Measurements from ENCODE around the gene DHX8.
"Not testable (repeated sequence)": the region's sequence is repeated elsewhere in the genome, so short reads cannot be mapped to it uniquely, and the experiment has no call there.

The DHX8 gene

GRCh38 chr17:43445009-43445589 is 38.7 kb upstream of the DHX8 start:
- no peaks in the 10 kb centered on the region for H3K9me3 ChIP-seq (ENCODE audit: control insufficient read depth, low read length)
- no peak overlapping the region for H3K9ac ChIP-seq
- peak overlapping the region; percentile 63 for H2AFZ ChIP-seq
- H3K79me2 ChIP-seq, result no peaks in the 10 kb centered on the region
- H3K4me3 ChIP-seq (ENCODE audit: low read depth, low read length), result peak overlapping the region; percentile 26
- H3K4me2 ChIP-seq (ENCODE audit: low read length), result peak overlapping the region; percentile 62
- TF ChIP-seq CTCF (IDR thresholded peaks at IDR 0.05), result no peak
- peak overlapping the region; percentile 68 for H3K27ac ChIP-seq
- H3K36me3 ChIP-seq (ENCODE audit: control insufficient read depth, insufficient read depth, low read length), result no peaks in the 10 kb centered on the region
- peaks cover 14% of the 10 kb centered on the region for H3K4me1 ChIP-seq
- no peaks in the 10 kb centered on the region for H3K27me3 ChIP-seq (ENCODE audit: control insufficient read depth, insufficient read depth, low read length)

- no peaks in the 10 kb centered on the region for H3K79me2 ChIP-seq
- H3K4me1 ChIP-seq, result peaks cover 14% of the 10 kb centered on the region
- H3K9ac ChIP-seq, result no peak overlapping the region
- H3K4me3 ChIP-seq (ENCODE audit: low read depth, low read length), result no peak overlapping the region
- no peaks in the 10 kb centered on the region for H3K9me3 ChIP-seq (ENCODE audit: control insufficient read depth, low read length)
- TF ChIP-seq CTCF (IDR thresholded peaks at IDR 0.05), result no peak
- no peaks in the 10 kb centered on the region for H3K27me3 ChIP-seq (ENCODE audit: control insufficient read depth, insufficient read depth, low read length)
- H3K4me2 ChIP-seq (ENCODE audit: low read length), result no peak overlapping the region
- H3K36me3 ChIP-seq (ENCODE audit: control insufficient read depth, insufficient read depth, low read length), result no peaks in the 10 kb centered on the region
- H3K27ac ChIP-seq, result no peak overlapping the region
- no peak overlapping the region for H2AFZ ChIP-seq
These were observed 37.0 kb upstream of the DHX8 start for GRCh38 chr17:43446773-43447172.

GRCh38 chr17:43448720-43449469 is 34.9 kb upstream of the DHX8 start:
- H3K4me3 ChIP-seq (ENCODE audit: low read depth, low read length), result no peak overlapping the region
- H3K36me3 ChIP-seq (ENCODE audit: control insufficient read depth, insufficient read depth, low read length), result no peaks in the 10 kb centered on the region
- no peak overlapping the region for H3K27ac ChIP-seq
- H3K9me3 ChIP-seq (ENCODE audit: control insufficient read depth, low read length), result no peaks in the 10 kb centered on the region
- no peaks in the 10 kb centered on the region for H3K27me3 ChIP-seq (ENCODE audit: control insufficient read depth, insufficient read depth, low read length)
- peak overlapping the region; percentile 8 for H2AFZ ChIP-seq
- no peak overlapping the region for H3K4me2 ChIP-seq (ENCODE audit: low read length)
- peaks cover 8% of the 10 kb centered on the region for H3K4me1 ChIP-seq
- no peak overlapping the region for H3K9ac ChIP-seq
- no peaks in the 10 kb centered on the region for H3K79me2 ChIP-seq
- no peak for TF ChIP-seq CTCF (IDR thresholded peaks at IDR 0.05)

- Histone ChIP-seq H3K27ac (no peak overlapping the region), H3K4me3 (ENCODE audit: low read depth, low read length) (no peak overlapping the region), H3K4me1 (peaks cover under 1% of the 10 kb centered on the region), H2AFZ (no peak overlapping the region), H3K4me2 (ENCODE audit: low read length) (no peak overlapping the region), H3K79me2 (no peaks in the 10 kb centered on the region), H3K36me3 (ENCODE audit: control insufficient read depth, insufficient read depth, low read length) (no peaks in the 10 kb centered on the region), H3K9me3 (ENCODE audit: control insufficient read depth, low read length) (no peaks in the 10 kb centered on the region), H3K27me3 (ENCODE audit: control insufficient read depth, insufficient read depth, low read length) (no peaks in the 10 kb centered on the region), H3K9ac (no peak overlapping the region)
- TF ChIP-seq CTCF (IDR thresholded peaks at IDR 0.05), result no peak
These were observed 34.1 kb upstream of the DHX8 start for GRCh38 chr17:43449470-43450248.

- H3K27me3 ChIP-seq (ENCODE audit: control insufficient read depth, insufficient read depth, low read length); H2AFZ ChIP-seq; H3K4me2 ChIP-seq (ENCODE audit: low read length); H3K9ac ChIP-seq; H3K27ac ChIP-seq; H3K4me3 ChIP-seq (ENCODE audit: low read depth, low read length); H3K79me2 ChIP-seq; H3K9me3 ChIP-seq (ENCODE audit: control insufficient read depth, low read length); H3K4me1 ChIP-seq; H3K36me3 ChIP-seq (ENCODE audit: control insufficient read depth, insufficient read depth, low read length): not testable (repeated sequence)
These were observed 33.0 kb upstream of the DHX8 start for GRCh38 chr17:43450791-43451190.

GRCh38 chr17:43451741-43452140 is 32.0 kb upstream of the DHX8 start:
- H2AFZ ChIP-seq, H3K4me1 ChIP-seq: not testable (repeated sequence)

More at GRCh38 chr17:43451741-43452140, 32.0 kb upstream of the DHX8 start:
- not testable (repeated sequence) for H3K27ac ChIP-seq; H3K9ac ChIP-seq; H3K27me3 ChIP-seq (ENCODE audit: control insufficient read depth, insufficient read depth, low read length); H3K36me3 ChIP-seq (ENCODE audit: control insufficient read depth, insufficient read depth, low read length); H3K9me3 ChIP-seq (ENCODE audit: control insufficient read depth, low read length); H3K79me2 ChIP-seq; H3K4me3 ChIP-seq (ENCODE audit: low read depth, low read length); H3K4me2 ChIP-seq (ENCODE audit: low read length)

All from parathyroid adenoma (tissue), 2 donors.